Measurements from ENCODE around the gene SEMA5B.

The SEMA5B gene

GRCh38 chr3:122945230-122945629, 82.3 kb downstream of the SEMA5B start:
- no peak overlapping the region for H3K4me3 ChIP-seq (ENCODE audit: low read depth, low read length, poor library complexity, severe bottlenecking)
- H4K20me1 ChIP-seq (ENCODE audit: insufficient read depth, low read length): no peaks in the 10 kb centered on the region
- no peaks in the 10 kb centered on the region for H3K79me2 ChIP-seq (ENCODE audit: insufficient read depth, low read length)

GRCh38 chr3:122944671-122945161, 82.8 kb downstream of the SEMA5B start:
- Histone ChIP-seq H3K4me3 (ENCODE audit: low read depth, low read length, poor library complexity, severe bottlenecking) (no peak overlapping the region), H3K4me1 (ENCODE audit: insufficient read depth, low read length, severe bottlenecking) (no peaks in the 10 kb centered on the region), H2AFZ (ENCODE audit: low read length) (no peak overlapping the region), H3K79me2 (ENCODE audit: insufficient read depth, low read length) (no peaks in the 10 kb centered on the region), H4K20me1 (ENCODE audit: insufficient read depth, low read length) (no peaks in the 10 kb centered on the region), H3K4me2 (ENCODE audit: low read length) (no peak overlapping the region), H3K36me3 (ENCODE audit: insufficient read depth, low read length) (no peaks in the 10 kb centered on the region), H3K9me2 (ENCODE audit: low read depth, low read length) (no peaks in the 10 kb centered on the region), H3K9ac (ENCODE audit: low read length) (no peak overlapping the region), H3K27ac (ENCODE audit: low read depth, low read length, poor library complexity, severe bottlenecking) (no peak overlapping the region), H3K27me3 (ENCODE audit: insufficient read depth, low read length) (no peaks in the 10 kb centered on the region), H3F3A (ENCODE audit: insufficient read depth, low read length) (no peaks in the 10 kb centered on the region), H3K9me3 (ENCODE audit: low read length) (no peaks in the 10 kb centered on the region)
- no peak for TF ChIP-seq EZH2 (IDR thresholded peaks at IDR 0.05; ENCODE audit: borderline replicate concordance, low read length)
- TF ChIP-seq CTCF (IDR thresholded peaks at IDR 0.05; ENCODE audit: low read length): no peak

More at GRCh38 chr3:122945230-122945629, 82.3 kb downstream of the SEMA5B start:
- Histone ChIP-seq H3K9me2 (ENCODE audit: low read depth, low read length) (no peaks in the 10 kb centered on the region), H3K27ac (ENCODE audit: low read depth, low read length, poor library complexity, severe bottlenecking) (no peak overlapping the region), H3K9ac (ENCODE audit: low read length) (no peak overlapping the region), H3K9me3 (ENCODE audit: low read length) (no peaks in the 10 kb centered on the region), H3K27me3 (ENCODE audit: insufficient read depth, low read length) (no peaks in the 10 kb centered on the region), H3K36me3 (ENCODE audit: insufficient read depth, low read length) (no peaks in the 10 kb centered on the region), H3K4me1 (ENCODE audit: insufficient read depth, low read length, severe bottlenecking) (no peaks in the 10 kb centered on the region), H3F3A (ENCODE audit: insufficient read depth, low read length) (no peaks in the 10 kb centered on the region), H2AFZ (ENCODE audit: low read length) (no peak overlapping the region), H3K4me2 (ENCODE audit: low read length) (no peak overlapping the region)
- TF ChIP-seq EZH2 (IDR thresholded peaks at IDR 0.05; ENCODE audit: borderline replicate concordance, low read length) (no peak), CTCF (IDR thresholded peaks at IDR 0.05; ENCODE audit: low read length) (no peak)

- Histone ChIP-seq H2AFZ (ENCODE audit: low read length) (no peak overlapping the region), H3K9me3 (ENCODE audit: low read length) (no peaks in the 10 kb centered on the region), H3K4me1 (ENCODE audit: insufficient read depth, low read length, severe bottlenecking) (no peaks in the 10 kb centered on the region), H3K9me2 (ENCODE audit: low read depth, low read length) (no peaks in the 10 kb centered on the region), H3K4me3 (ENCODE audit: low read depth, low read length, poor library complexity, severe bottlenecking) (no peak overlapping the region), H3K36me3 (ENCODE audit: insufficient read depth, low read length) (no peaks in the 10 kb centered on the region), H3K27me3 (ENCODE audit: insufficient read depth, low read length) (no peaks in the 10 kb centered on the region), H3K79me2 (ENCODE audit: insufficient read depth, low read length) (no peaks in the 10 kb centered on the region), H3K27ac (ENCODE audit: low read depth, low read length, poor library complexity, severe bottlenecking) (no peak overlapping the region), H3F3A (ENCODE audit: insufficient read depth, low read length) (no peaks in the 10 kb centered on the region), H3K4me2 (ENCODE audit: low read length) (no peak overlapping the region), H4K20me1 (ENCODE audit: insufficient read depth, low read length) (no peaks in the 10 kb centered on the region), H3K9ac (ENCODE audit: low read length) (no peak overlapping the region)
- TF ChIP-seq CTCF (IDR thresholded peaks at IDR 0.05; ENCODE audit: low read length) (no peak), EZH2 (IDR thresholded peaks at IDR 0.05; ENCODE audit: borderline replicate concordance, low read length) (no peak)
Measured at GRCh38 chr3:122943828-122944190, 83.8 kb downstream of the SEMA5B start.
